Stimulated activated naive CD4-positive, alpha-beta T cell treated with Interleukin-2 at 50 U/mL for 16 hours (primary cell): ENCODE data around the gene EFNB1.

ENCODE experiments used
- DNase-seq: peaks from one replicate; lab custom pipeline; 2025; lab: John Stamatoyannopoulos, UW

Gene EFNB1

GRCh38 chrX:68883800-68884199, 55.0 kb downstream of the EFNB1 start:
- no peak for DNase-seq

GRCh38 chrX:68889249-68889648, 60.4 kb downstream of the EFNB1 start:
- DNase-seq, result no peak
